ENCODE measurements around the gene SCD5. TPM values are rescaled to one million over a fixed set of nuclear protein-coding genes. Genes with fewer than 3 reads are reported as not detected.

Gene SCD5
- total and polyA plus RNA-seq, 2 of the 13 experiments (the other 11 are each of a cell fraction or from before 2014, with no cell fraction given), result not detected

DNA sequence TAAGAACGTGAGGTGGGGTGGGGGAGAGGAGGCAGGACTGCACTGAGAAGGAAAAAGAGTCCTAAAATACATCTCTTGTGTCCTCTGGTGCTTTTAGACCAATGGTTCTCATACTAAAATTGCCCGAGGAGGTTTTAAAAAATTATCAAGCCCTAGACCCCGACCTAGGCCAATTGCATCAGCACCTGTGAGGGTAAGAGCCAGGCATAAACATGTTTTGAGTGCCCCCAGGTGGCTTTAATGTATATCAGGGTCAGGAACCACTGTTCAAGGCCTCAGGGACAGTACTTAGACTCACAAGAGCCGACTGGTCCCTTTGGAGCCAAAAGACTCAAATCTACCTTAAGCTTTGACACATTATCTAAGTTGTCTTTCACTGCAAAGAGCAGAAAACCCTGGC is 199.3 kb downstream of the SCD5 start:
- Histone ChIP-seq H3K27ac (ENCODE audit: extremely low read length, insufficient read depth, low read length) (no peak overlapping the region), H3K9ac (ENCODE audit: insufficient read depth, low read depth, low read length) (no peak overlapping the region), H3K4me2 (ENCODE audit: low read depth, low read length) (no peak overlapping the region), H2AFZ (ENCODE audit: low read length) (no peak overlapping the region), H3K36me3 (replicated peaks in 1 of 2; ENCODE audit: control insufficient read depth in 1 of 2, insufficient read depth in 2 of 2, low read length in 2 of 2) (no peaks in the 10 kb centered on the region), H4K20me1 (ENCODE audit: insufficient read depth, low read length) (no peaks in the 10 kb centered on the region), H3K79me2 (ENCODE audit: insufficient read depth, low read length) (no peaks in the 10 kb centered on the region), H3K4me3 (replicated peaks in 1 of 3; ENCODE audit: insufficient read depth in 1 of 3, low read depth in 2 of 3, low read length in 3 of 3) (no peak overlapping the region), H3K27me3 (ENCODE audit: control insufficient read depth in 1 of 2, insufficient read depth in 2 of 2, low read length in 2 of 2) (peaks cover 0 to 3% of the 10 kb centered on the region in 2 experiments; a peak in 1 of 5 replicates), H3K4me1 (ENCODE audit: insufficient read depth, low read length) (no peaks in the 10 kb centered on the region), H3K9me3 (ENCODE audit: low read length) (no peaks in the 10 kb centered on the region)
- ATAC-seq (peak; percentile 98), DNase-seq (ENCODE audit: low spot score) (peak; percentile 51), FAIRE-seq (peak; percentile 54)
- CTCF ChIA-PET (ENCODE audit: low intra/inter-chr PET ratio, low total read pairs), result interaction anchor here (1.8 kb wide), 1 partner anchor 137 kb away, joined by 17 read pairs; no protein-coding TSS in a partner anchor
- POLR2A ChIA-PET, result no interaction called here
- in situ Hi-C loops (cut with HindIII; ENCODE audit: extremely low pct_ligation_motif_present, low pct_unique_long_range_greater_than_20kb) (no loop called here), intact Hi-C loops (cut with micrococcal nuclease; ENCODE audit: unreplicated experiment) (loop anchor here (1.0 kb wide), 1 partner anchor 137 kb away; no protein-coding TSS in a partner anchor)
- no TSS peak for BruUV-seq (replicated peaks)
- WGBS (ENCODE audit: low lambda C conversion rate), result 28% methylated on average over 4 of the region's 4 CpGs
- TF ChIP-seq AKAP8 (CRISPR knock-in tag; IDR thresholded peaks at IDR 0.05) (no peak), NAIF1 (CRISPR knock-in tag; IDR thresholded peaks at IDR 0.05; ENCODE audit: borderline replicate concordance) (no peak), SMC3 (IDR thresholded peaks at IDR 0.05; ENCODE audit: low read length) (peak; percentile 79), CENPX (CRISPR knock-in tag; IDR thresholded peaks at IDR 0.05) (no peak), CBX1 (IDR thresholded peaks at IDR 0.05; ENCODE audit: low read depth) (no peak), ARNTL (CRISPR knock-in tag; IDR thresholded peaks at IDR 0.05) (no peak), ZNF549 (CRISPR knock-in tag; IDR thresholded peaks at IDR 0.05) (no peak), ZNF782 (CRISPR knock-in tag; IDR thresholded peaks at IDR 0.05; ENCODE audit: borderline replicate concordance) (no peak), MIXL1 (CRISPR knock-in tag; IDR thresholded peaks at IDR 0.05) (0 out of 2 replicates have a peak, but pooled peaks have one; percentile 12), ZNF724P (CRISPR knock-in tag; IDR thresholded peaks at IDR 0.05; ENCODE audit: borderline replicate concordance) (no peak), CEBPG (CRISPR knock-in tag; IDR thresholded peaks at IDR 0.05) (peak; percentile 80), ZNF607 (CRISPR knock-in tag; IDR thresholded peaks at IDR 0.05; ENCODE audit: borderline replicate concordance) (no peak)
- TF ChIP-seq, protein P1, sequence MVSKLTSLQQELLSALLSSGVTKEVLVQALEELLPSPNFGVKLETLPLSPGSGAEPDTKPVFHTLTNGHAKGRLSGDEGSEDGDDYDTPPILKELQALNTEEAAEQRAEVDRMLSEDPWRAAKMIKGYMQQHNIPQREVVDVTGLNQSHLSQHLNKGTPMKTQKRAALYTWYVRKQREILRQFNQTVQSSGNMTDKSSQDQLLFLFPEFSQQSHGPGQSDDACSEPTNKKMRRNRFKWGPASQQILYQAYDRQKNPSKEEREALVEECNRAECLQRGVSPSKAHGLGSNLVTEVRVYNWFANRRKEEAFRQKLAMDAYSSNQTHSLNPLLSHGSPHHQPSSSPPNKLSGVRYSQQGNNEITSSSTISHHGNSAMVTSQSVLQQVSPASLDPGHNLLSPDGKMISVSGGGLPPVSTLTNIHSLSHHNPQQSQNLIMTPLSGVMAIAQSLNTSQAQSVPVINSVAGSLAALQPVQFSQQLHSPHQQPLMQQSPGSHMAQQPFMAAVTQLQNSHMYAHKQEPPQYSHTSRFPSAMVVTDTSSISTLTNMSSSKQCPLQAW (CRISPR knock-in tag; IDR thresholded peaks at IDR 0.05), result no peak
- TF ChIP-seq, protein P2, sequence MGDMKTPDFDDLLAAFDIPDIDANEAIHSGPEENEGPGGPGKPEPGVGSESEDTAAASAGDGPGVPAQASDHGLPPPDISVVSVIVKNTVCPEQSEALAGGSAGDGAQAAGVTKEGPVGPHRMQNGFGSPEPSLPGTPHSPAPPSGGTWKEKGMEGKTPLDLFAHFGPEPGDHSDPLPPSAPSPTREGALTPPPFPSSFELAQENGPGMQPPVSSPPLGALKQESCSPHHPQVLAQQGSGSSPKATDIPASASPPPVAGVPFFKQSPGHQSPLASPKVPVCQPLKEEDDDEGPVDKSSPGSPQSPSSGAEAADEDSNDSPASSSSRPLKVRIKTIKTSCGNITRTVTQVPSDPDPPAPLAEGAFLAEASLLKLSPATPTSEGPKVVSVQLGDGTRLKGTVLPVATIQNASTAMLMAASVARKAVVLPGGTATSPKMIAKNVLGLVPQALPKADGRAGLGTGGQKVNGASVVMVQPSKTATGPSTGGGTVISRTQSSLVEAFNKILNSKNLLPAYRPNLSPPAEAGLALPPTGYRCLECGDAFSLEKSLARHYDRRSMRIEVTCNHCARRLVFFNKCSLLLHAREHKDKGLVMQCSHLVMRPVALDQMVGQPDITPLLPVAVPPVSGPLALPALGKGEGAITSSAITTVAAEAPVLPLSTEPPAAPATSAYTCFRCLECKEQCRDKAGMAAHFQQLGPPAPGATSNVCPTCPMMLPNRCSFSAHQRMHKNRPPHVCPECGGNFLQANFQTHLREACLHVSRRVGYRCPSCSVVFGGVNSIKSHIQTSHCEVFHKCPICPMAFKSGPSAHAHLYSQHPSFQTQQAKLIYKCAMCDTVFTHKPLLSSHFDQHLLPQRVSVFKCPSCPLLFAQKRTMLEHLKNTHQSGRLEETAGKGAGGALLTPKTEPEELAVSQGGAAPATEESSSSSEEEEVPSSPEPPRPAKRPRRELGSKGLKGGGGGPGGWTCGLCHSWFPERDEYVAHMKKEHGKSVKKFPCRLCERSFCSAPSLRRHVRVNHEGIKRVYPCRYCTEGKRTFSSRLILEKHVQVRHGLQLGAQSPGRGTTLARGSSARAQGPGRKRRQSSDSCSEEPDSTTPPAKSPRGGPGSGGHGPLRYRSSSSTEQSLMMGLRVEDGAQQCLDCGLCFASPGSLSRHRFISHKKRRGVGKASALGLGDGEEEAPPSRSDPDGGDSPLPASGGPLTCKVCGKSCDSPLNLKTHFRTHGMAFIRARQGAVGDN (CRISPR knock-in tag; IDR thresholded peaks at IDR 0.05), result no peak
- TF ChIP-seq, protein P3, sequence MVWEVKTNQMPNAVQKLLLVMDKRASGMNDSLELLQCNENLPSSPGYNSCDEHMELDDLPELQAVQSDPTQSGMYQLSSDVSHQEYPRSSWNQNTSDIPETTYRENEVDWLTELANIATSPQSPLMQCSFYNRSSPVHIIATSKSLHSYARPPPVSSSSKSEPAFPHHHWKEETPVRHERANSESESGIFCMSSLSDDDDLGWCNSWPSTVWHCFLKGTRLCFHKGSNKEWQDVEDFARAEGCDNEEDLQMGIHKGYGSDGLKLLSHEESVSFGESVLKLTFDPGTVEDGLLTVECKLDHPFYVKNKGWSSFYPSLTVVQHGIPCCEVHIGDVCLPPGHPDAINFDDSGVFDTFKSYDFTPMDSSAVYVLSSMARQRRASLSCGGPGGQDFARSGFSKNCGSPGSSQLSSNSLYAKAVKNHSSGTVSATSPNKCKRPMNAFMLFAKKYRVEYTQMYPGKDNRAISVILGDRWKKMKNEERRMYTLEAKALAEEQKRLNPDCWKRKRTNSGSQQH (CRISPR knock-in tag; IDR thresholded peaks at IDR 0.05; ENCODE audit: low read depth), result no peak
